A549 (cell line): Measurements from ENCODE around the gene GCC2. TPM values are rescaled to one million over a fixed set of nuclear protein-coding genes. Genes with fewer than 3 reads are reported as not detected.
A peak's percentile ranks its signal among the peaks of the same experiment; 100 is the strongest.

Experiments
- ATAC-seq, 2 experiments: fragments of 200-7000 bp in 1 of 2; fragments of >200 bp in 1 of 2; cut with Nextera tagmentation in 1 of 2; cut with Tn5 transposase in 1 of 2; 3 replicates each; pipeline versions ENCODE4 v1.8.0 to v1.9.1; 2018 to 2020; ENCODE audit warnings: mild to moderate bottlenecking in 1 of 2, moderate library complexity in 1 of 2
- CTCF ChIA-PET: fragments of 300-600 bp; sonication (Branson Sonifier 250); formaldehyde crosslinking; extraction: SDS; loops from one replicate; lab custom pipeline; 2021; ENCODE audit warnings: antibody characterized with exemption, inconsistent platforms; lab: Yijun Ruan, JAX
- POLR2A ChIA-PET: fragments of 350-600 bp; formaldehyde crosslinking; extraction: SDS; loops from one replicate; lab custom pipeline; 2021; ENCODE audit warnings: antibody characterized with exemption, inconsistent platforms; lab: Yijun Ruan, JAX
- DNase-seq, 2 experiments: peaks; one replicate each; pipeline versions ENCODE4 v3.0.0 to v3.0.0-alpha.2; 2011 to 2016; ENCODE audit warnings: low read depth in 1 of 2, low spot score in 1 of 2
- FAIRE-seq: peaks from 2 replicates; lab custom pipeline; 2011; peaks lifted over from hg19 to GRCh38; lab: Jason Lieb, UNC
- H3K27ac ChIP-seq, 2 experiments: fragments of >200 bp; sonication (Bioruptor Twin); formaldehyde crosslinking; 3 replicates each; pipeline ENCODE4 v1.5.1; 2016 to 2017
- H3K4me1 ChIP-seq: fragments of >200 bp; sonication (Bioruptor Twin); formaldehyde crosslinking; 3 replicates; pipeline ENCODE4 v1.6.1; 2016
- H3K4me2 ChIP-seq: fragments of >200 bp; sonication (Bioruptor Twin); formaldehyde crosslinking; 3 replicates; pipeline ENCODE4 v1.6.1; 2016
- H3K4me3 ChIP-seq: fragments of >200 bp; sonication (Bioruptor Twin); formaldehyde crosslinking; 3 replicates; pipeline ENCODE4 v1.5.1; 2016
- H3K9me3 ChIP-seq: fragments of >200 bp; sonication (Bioruptor Twin); formaldehyde crosslinking; 3 replicates; pipeline ENCODE4 v1.6.1; 2016
- BHLHE40 ChIP-seq: IDR thresholded peaks from 2 replicates; pipeline ENCODE4 v1.6.1; 2012; ENCODE audit warnings: low read depth, low read length, inconsistent platforms
- CHD2 ChIP-seq: fragments of 150-350 bp; IDR thresholded peaks from 2 replicates; pipeline ENCODE4 v1.6.1; 2014; ENCODE audit warnings: low read length; ENCODE audit not compliant: partially characterized antibody
- CTCF ChIP-seq: fragments of >200 bp; sonication (Bioruptor Twin); formaldehyde crosslinking; IDR thresholded peaks from 3 replicates; pipeline ENCODE4 v1.5.1; 2016
- EHMT2 ChIP-seq: fragments of 200-600 bp; sonication (generic); IDR thresholded peaks from 2 replicates; pipeline ENCODE4 v1.6.1; 2016; ENCODE audit warnings: antibody characterized with exemption, low read depth, mild to moderate bottlenecking, moderate library complexity
- ELK1 ChIP-seq: fragments of 150-350 bp; IDR thresholded peaks from 2 replicates; pipeline ENCODE4 v1.6.1; 2014; ENCODE audit warnings: low read depth, mild to moderate bottlenecking, low read length
- EP300 ChIP-seq, 2 experiments: fragments of >200 bp; sonication (Bioruptor Twin); formaldehyde crosslinking; IDR thresholded peaks; 2 replicates in 1 of 2; 3 replicates in 1 of 2; pipeline ENCODE4 v1.6.1; 2016 to 2017
- HEYL ChIP-seq: fragments of 250-450 bp; sonication (Bioruptor Pico); IDR thresholded peaks from 2 replicates; pipeline ENCODE4 v1.8.0; 2021; ENCODE audit warnings: mild to moderate bottlenecking, moderate library complexity
- HOXA7 ChIP-seq: fragments of 250-450 bp; sonication (Bioruptor Pico); IDR thresholded peaks from 2 replicates; pipeline ENCODE4 v1.5.0; 2020; ENCODE audit warnings: mild to moderate bottlenecking, moderate library complexity
- HOXB5 ChIP-seq: fragments of 250-450 bp; sonication (Bioruptor Pico); IDR thresholded peaks from 2 replicates; pipeline ENCODE4 v1.5.0; 2020; ENCODE audit warnings: mild to moderate bottlenecking, moderate library complexity
- JUNB ChIP-seq: fragments of >200 bp; sonication (Bioruptor Twin); formaldehyde crosslinking; IDR thresholded peaks from 2 replicates; pipeline ENCODE4 v1.6.1; 2016
- KDM1A ChIP-seq: fragments of 200-600 bp; sonication (generic); IDR thresholded peaks from 2 replicates; pipeline ENCODE4 v1.6.1; 2016; ENCODE audit warnings: low read depth, mild to moderate bottlenecking
- MAFK ChIP-seq: fragments of 450-650 bp; IDR thresholded peaks from 2 replicates; pipeline ENCODE4 v1.6.1; 2014; ENCODE audit not compliant: partially characterized antibody
- NPAS2 ChIP-seq: fragments of 250-450 bp; sonication (Bioruptor Pico); IDR thresholded peaks from 2 replicates; pipeline ENCODE4 v1.8.0; 2022; ENCODE audit warnings: mild to moderate bottlenecking, moderate library complexity, borderline replicate concordance
- PHF8 ChIP-seq: fragments of 200-600 bp; sonication (generic); IDR thresholded peaks from 2 replicates; pipeline ENCODE4 v1.6.1; 2016; ENCODE audit warnings: low read depth, mild to moderate bottlenecking, antibody characterized with exemption, moderate library complexity, borderline replicate concordance
- POLR2A ChIP-seq: IDR thresholded peaks from 2 replicates; pipeline ENCODE4 v1.6.1; 2012; ENCODE audit warnings: mild to moderate bottlenecking, low read length
- POLR2AphosphoS2 ChIP-seq: conservative IDR thresholded peaks from 2 replicates; pipeline ENCODE4 v1.6.1; 2012; ENCODE audit warnings: low read length, improper control_type of control experiment, inconsistent platforms
- RNF2 ChIP-seq: fragments of 200-600 bp; sonication (generic); IDR thresholded peaks from 2 replicates; pipeline ENCODE4 v1.6.1; 2016; ENCODE audit warnings: low read depth, mild to moderate bottlenecking, antibody characterized with exemption, moderate library complexity, borderline replicate concordance
- SREBF2 ChIP-seq: fragments of 450-650 bp; IDR thresholded peaks from 2 replicates; pipeline ENCODE4 v1.6.1; 2014; ENCODE audit warnings: mild to moderate bottlenecking, moderate library complexity
- TP53 ChIP-seq: fragments of 250-450 bp; sonication (Bioruptor Pico); IDR thresholded peaks from 2 replicates; pipeline ENCODE4 v1.5.0; 2021; ENCODE audit warnings: mild to moderate bottlenecking, moderate library complexity
- ZNF302 ChIP-seq: fragments of 250-450 bp; sonication (Bioruptor Pico); IDR thresholded peaks from 2 replicates; pipeline ENCODE4 v1.9.0; 2021; ENCODE audit warnings: inconsistent platforms, mild to moderate bottlenecking, moderate library complexity
- ZSCAN20 ChIP-seq: fragments of 250-450 bp; sonication (Bioruptor Pico); IDR thresholded peaks from 2 replicates; pipeline ENCODE4 v1.8.0; 2022; ENCODE audit warnings: mild to moderate bottlenecking, moderate library complexity
- WGBS: methylation state at CpG from one replicate; pipeline ENCODE4 v1.1.6; 2017; ENCODE audit errors: missing lambda C conversion rate; 5-methylcytosine and 5-hydroxymethylcytosine counted together
- polyA plus RNA-seq, 4 experiments: library from polyadenylated mRNA; depleted of rRNA in 3 of 4; stranded (reverse); fragments of >200 nt; fragmentation: RNase III in 1 of 4; extraction: RNeasy Plus Mini Kit Qiagen cat#74134 plus additional on column Dnase treatment in 1 of 4; gene quantifications; 2 replicates in 3 of 4; 3 replicates in 1 of 4; pipeline ENCODE4 v1.2.3, GENCODE V29; 2011 to 2017
- TF ChIP-seq, protein P1 (sequence below): fragments of 250-450 bp; sonication (Bioruptor Pico); IDR thresholded peaks from 2 replicates; pipeline ENCODE4 v1.5.0; 2020; ENCODE audit warnings: low read depth, mild to moderate bottlenecking, moderate library complexity
- TF ChIP-seq, protein P2 (sequence below): fragments of >200 bp; sonication (Bioruptor Twin); formaldehyde crosslinking; IDR thresholded peaks from 2 replicates; pipeline ENCODE4 v1.6.1; 2016

GCC2 gene
- polyA plus RNA-seq, 2 of the 4 experiments (the other 2 are of a cell fraction) = 13.6 to 30.1 TPM

- H3K4me2 ChIP-seq = peak overlapping the region; percentile 82
- DNase-seq (peak in 1 of 2 experiments; percentile 33), FAIRE-seq (no peak), ATAC-seq (no peak)
- ChIA-PET CTCF (interaction anchor here (0.7 to 5.0 kb wide), 5 partner anchors 11 to 202 kb away, joined by 3 to 25 read pairs (median 4); no protein-coding TSS in a partner anchor), POLR2A (interaction anchor here (2.1 to 3.0 kb wide), 2 partner anchors 34 to 58 kb away, joined by 13 to 16 read pairs; no protein-coding TSS in a partner anchor)
- H3K9me3 ChIP-seq = no peaks in the 10 kb centered on the region
- WGBS = 74% methylated on average over 7 of the region's 7 CpGs
- no peak for TF ChIP-seq EHMT2
- no peak for TF ChIP-seq POLR2AphosphoS2
- TF ChIP-seq SREBF2 = no peak
- TF ChIP-seq HOXB5 (CRISPR knock-in tag) = no peak
- TF ChIP-seq RNF2 = no peak
- TF ChIP-seq CTCF = no peak
- TF ChIP-seq, protein P1, sequence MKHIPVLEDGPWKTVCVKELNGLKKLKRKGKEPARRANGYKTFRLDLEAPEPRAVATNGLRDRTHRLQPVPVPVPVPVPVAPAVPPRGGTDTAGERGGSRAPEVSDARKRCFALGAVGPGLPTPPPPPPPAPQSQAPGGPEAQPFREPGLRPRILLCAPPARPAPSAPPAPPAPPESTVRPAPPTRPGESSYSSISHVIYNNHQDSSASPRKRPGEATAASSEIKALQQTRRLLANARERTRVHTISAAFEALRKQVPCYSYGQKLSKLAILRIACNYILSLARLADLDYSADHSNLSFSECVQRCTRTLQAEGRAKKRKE (CRISPR knock-in tag) = no peak
- no peak for TF ChIP-seq ELK1
- TF ChIP-seq CHD2 = no peak
- no peak for TF ChIP-seq TP53 (CRISPR knock-in tag)
- no peak for TF ChIP-seq ZNF302 (CRISPR knock-in tag)
- no peak for TF ChIP-seq NPAS2
- no peak for TF ChIP-seq PHF8
- no peak for TF ChIP-seq KDM1A
- TF ChIP-seq BHLHE40 = no peak
- TF ChIP-seq, protein P2, sequence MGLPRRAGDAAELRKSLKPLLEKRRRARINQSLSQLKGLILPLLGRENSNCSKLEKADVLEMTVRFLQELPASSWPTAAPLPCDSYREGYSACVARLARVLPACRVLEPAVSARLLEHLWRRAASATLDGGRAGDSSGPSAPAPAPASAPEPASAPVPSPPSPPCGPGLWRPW = no peak
- no peak for TF ChIP-seq ZSCAN20 (CRISPR knock-in tag)
- no peak for TF ChIP-seq MAFK
- no peak for TF ChIP-seq HOXA7
- no peak for TF ChIP-seq JUNB
- peak overlapping the region in 1 of 2 experiments; percentile 60; a peak in 3 of 6 replicates for H3K27ac ChIP-seq
- peaks cover 44% of the 10 kb centered on the region for H3K4me1 ChIP-seq
- H3K4me3 ChIP-seq = no peak overlapping the region
These were observed 87.3 kb downstream of the GCC2 start for GRCh38 chr2:108536133-108536780.

DNA sequence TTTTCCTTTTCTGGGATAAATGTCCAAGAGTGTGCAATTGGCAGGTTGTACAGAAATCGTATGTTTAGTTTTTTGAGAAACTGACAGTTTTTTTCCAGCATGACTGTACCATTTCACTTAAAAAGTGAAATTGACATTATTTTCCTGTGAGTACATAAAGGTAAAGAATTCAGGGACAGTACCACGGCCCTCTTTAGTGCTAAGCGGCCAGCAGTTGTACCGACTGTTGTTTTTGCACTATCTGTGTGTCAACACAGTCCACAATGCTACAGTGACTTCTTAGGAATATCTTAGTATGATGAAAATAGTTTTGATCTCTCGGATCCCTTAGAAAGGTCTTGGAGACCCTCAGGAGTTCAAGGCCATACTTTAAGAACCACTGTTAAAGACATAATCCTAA lies 87.9 kb downstream of the GCC2 start:
- H3K4me2 ChIP-seq = peak overlapping the region; percentile 82
- FAIRE-seq = no peak
- CTCF ChIA-PET = interaction anchor here (0.7 to 5.0 kb wide), 5 partner anchors 38 to 202 kb away, joined by 3 to 25 read pairs (median 3); no protein-coding TSS in a partner anchor
- ATAC-seq = no peak
- H3K9me3 ChIP-seq = no peaks in the 10 kb centered on the region
- no peak overlapping the region for H3K4me3 ChIP-seq
- TF ChIP-seq HEYL (CRISPR knock-in tag) (no peak), CHD2 (no peak), MAFK (no peak), EP300 (IDR thresholded peaks at IDR 0.05) (no peak), POLR2A (no peak)
- H3K27ac ChIP-seq = peak overlapping the region in 1 of 2 experiments; percentile 60; a peak in 3 of 6 replicates
- no peak for DNase-seq
- WGBS = 85% methylated on average over 5 of the region's 5 CpGs
- H3K4me1 ChIP-seq = peaks cover 43% of the 10 kb centered on the region
- POLR2A ChIA-PET = no interaction called here
